ENCODE data around the gene TMEM120A. TPM values are rescaled to one million over a fixed set of nuclear protein-coding genes. Genes with fewer than 3 reads are reported as not detected.
"Not testable (repeated sequence)": the region's sequence is repeated elsewhere in the genome, so short reads cannot be mapped to it uniquely, and the experiment has no call there.

Gene TMEM120A
- total RNA-seq: 10 to 100 TPM; 18.3 to 49.0 (median 35.9) TPM
- 10 to 100 TPM; 65.9 to 88.2 (median 77.5) TPM for polyA plus RNA-seq

DNA sequence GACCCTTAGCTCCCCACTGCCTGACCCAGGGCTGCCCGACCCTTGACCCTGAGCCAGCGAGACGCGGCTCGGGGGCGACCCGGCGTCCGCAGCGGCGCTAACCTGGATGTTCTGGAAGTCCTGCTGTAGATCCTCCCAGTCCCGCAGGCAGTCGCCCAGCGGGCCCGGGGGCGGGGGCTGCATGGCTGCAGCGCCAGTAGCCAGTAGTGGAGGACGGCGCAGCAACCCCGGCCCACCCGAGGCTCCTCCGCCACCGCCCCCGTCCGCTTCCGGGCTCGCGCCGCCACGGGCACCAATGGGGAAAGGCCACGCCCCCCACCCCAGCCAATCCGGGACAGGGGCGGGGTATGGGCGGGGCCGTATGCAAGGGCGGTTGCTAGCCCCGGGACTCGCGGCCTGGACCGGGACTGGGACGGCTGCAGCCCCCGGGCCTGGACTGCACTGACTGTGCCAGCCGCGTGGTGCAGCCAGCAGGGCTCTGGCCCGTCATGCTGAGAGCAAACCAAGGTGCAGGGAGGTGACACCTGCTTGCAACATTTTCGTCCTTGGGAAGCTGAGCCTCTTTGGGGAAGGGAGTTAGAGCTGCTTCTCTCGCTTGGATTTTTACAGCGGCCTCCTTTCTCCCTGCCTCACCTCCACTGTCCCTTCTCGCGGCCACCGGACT, at the start of gene TMEM120A:
Gene TMEM120A, minus strand, starts transcription at position 208 of the 664 bp plus-strand sequence. Its CDS starts 25 bp downstream, at position 183.
- 1 to 3% methylated on average over 51 of the region's 51 CpGs for WGBS, 2 donors
- DNase-seq: peak; percentile 99
- peak within 1 kb of the TSS; percentile 95 to 99 (median 98) for H3K27ac ChIP-seq
- H3K9me3 ChIP-seq: no peaks in the 10 kb centered on the region
- H3K36me3 ChIP-seq: no peaks in the 10 kb centered on the region
- H3K27me3 ChIP-seq: no peaks in the 10 kb centered on the region
- peak within 1 kb of the TSS; percentile 73 to 97 (median 86) for H3K4me3 ChIP-seq
- peaks cover 0 to 30% (median 24%) of the 10 kb centered on the region in 4 donors for H3K4me1 ChIP-seq
- TF ChIP-seq EP300 (IDR thresholded peaks at IDR 0.05) (peak in 1 of 4 donors; percentile 6), POLR2AphosphoS5 (IDR thresholded peaks at IDR 0.05) (peak; percentile 89 to 98 (median 96)), POLR2A (IDR thresholded peaks at IDR 0.05) (peak; percentile 88 to 90)
- TF ChIP-seq, protein P1, sequence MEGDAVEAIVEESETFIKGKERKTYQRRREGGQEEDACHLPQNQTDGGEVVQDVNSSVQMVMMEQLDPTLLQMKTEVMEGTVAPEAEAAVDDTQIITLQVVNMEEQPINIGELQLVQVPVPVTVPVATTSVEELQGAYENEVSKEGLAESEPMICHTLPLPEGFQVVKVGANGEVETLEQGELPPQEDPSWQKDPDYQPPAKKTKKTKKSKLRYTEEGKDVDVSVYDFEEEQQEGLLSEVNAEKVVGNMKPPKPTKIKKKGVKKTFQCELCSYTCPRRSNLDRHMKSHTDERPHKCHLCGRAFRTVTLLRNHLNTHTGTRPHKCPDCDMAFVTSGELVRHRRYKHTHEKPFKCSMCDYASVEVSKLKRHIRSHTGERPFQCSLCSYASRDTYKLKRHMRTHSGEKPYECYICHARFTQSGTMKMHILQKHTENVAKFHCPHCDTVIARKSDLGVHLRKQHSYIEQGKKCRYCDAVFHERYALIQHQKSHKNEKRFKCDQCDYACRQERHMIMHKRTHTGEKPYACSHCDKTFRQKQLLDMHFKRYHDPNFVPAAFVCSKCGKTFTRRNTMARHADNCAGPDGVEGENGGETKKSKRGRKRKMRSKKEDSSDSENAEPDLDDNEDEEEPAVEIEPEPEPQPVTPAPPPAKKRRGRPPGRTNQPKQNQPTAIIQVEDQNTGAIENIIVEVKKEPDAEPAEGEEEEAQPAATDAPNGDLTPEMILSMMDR (IDR thresholded peaks at IDR 0.05): peak in 1 of 4 experiments; percentile 26
- intact Hi-C loops (cut with DNase I): loop anchor here (1.0 to 2.0 kb wide), 3 partner anchors 28 to 115 kb away; partner anchors contain the start of genes POR and RHBDD2

DNA sequence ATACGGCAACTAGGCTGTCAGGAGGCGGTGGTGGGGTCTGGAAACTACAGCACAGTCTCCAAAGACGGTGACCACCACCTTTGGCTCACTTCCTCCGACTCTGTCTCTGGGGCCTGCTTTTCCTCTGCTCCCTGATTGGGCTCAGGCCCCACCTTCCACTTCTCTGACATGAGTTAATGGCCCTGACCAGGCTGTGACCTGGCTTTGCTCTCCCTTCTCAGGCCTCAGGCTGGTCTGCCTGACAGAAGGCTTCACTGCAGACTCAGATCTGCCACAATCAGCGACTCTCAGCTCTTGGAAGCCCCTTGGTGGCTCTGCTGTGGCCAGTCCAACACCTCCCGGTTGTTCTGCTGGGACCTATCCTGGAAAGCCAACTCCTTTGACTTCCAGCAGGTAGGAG, 45.7 kb upstream of the TMEM120A start:
- peaks cover 0 to 12% (median 6%) of the 10 kb centered on the region in 4 donors for H3K4me1 ChIP-seq
- peaks cover 0 to 8% (median 0%) of the 10 kb centered on the region in 4 donors for H3K36me3 ChIP-seq
- H3K4me3 ChIP-seq: no peak overlapping the region
- no peak overlapping the region for H3K27ac ChIP-seq
- 87 to 93% methylated on average over 6 of the region's 6 CpGs for WGBS, 2 donors
- intact Hi-C loops (cut with DNase I): loop anchor here (10.0 kb wide), 1 partner anchor 125 kb away; no protein-coding TSS in a partner anchor
- DNase-seq: no peak
- H3K27me3 ChIP-seq: no peaks in the 10 kb centered on the region
- TF ChIP-seq, protein P1 (IDR thresholded peaks at IDR 0.05): no peak
- TF ChIP-seq EP300 (IDR thresholded peaks at IDR 0.05) (no peak), POLR2A (IDR thresholded peaks at IDR 0.05) (no peak), POLR2AphosphoS5 (IDR thresholded peaks at IDR 0.05) (no peak)
- H3K9me3 ChIP-seq: no peaks in the 10 kb centered on the region

DNA sequence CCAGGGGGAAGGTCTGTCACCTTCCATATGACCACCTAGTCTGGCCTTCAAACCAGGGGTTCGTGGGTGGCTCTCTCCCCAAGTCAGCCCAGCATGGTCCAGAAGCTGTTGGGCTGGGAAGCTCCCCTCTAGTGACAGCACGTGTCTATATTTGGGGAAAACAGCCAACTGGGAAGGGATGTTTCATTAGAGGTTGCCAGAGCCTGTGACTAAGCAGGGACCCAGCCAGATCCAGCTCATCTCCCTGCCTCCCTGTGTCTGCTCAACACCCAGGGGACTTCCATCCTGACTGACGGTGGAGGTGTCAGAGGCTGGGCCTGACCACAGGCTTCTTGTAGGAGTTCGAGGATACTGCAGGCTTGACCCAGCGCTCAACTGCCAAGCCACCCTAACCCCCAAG, 42.9 kb upstream of the TMEM120A start:
- Histone ChIP-seq H3K36me3 (peaks cover 0 to 8% (median 0%) of the 10 kb centered on the region in 4 donors), H3K4me1 (peaks cover 0 to 12% (median 6%) of the 10 kb centered on the region in 4 donors), H3K4me3 (no peak overlapping the region), H3K9me3 (no peaks in the 10 kb centered on the region), H3K27me3 (no peaks in the 10 kb centered on the region), H3K27ac (peak overlapping the region in 1 of 4 donors; percentile 57)
- TF ChIP-seq POLR2AphosphoS5 (IDR thresholded peaks at IDR 0.05) (peak in 1 of 4 donors; percentile 24), POLR2A (IDR thresholded peaks at IDR 0.05) (no peak)
- TF ChIP-seq, protein P1 (IDR thresholded peaks at IDR 0.05): no peak
- intact Hi-C loops (cut with DNase I): no loop called here
- WGBS, 2 donors: 82 to 90% methylated on average over 5 of the region's 5 CpGs
- DNase-seq: peak; percentile 85

DNA sequence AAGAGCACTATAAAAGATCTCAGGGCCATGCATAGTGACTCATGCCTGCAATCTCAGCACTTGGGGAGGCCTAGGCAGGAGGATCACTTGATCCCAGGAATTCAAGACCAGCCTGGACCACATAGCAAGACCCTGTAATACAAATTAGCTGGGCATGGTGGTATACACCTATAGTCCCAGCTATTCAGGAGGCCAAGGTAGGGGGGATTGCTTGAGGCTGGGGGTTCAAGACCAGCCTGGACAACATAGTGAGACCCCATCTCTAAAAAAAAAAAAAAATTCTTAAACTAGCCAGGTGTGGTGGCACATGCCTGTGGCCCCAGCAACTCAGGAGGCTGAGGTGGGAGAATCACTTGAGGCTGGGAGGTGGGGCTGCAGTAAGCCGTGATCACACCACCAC, 37.6 kb upstream of the TMEM120A start:
- intact Hi-C loops (cut with DNase I): no loop called here
- H3K27me3 ChIP-seq: no peaks in the 10 kb centered on the region
- WGBS, 2 donors: 98% methylated on average over 1 of the region's 1 CpG

DNA sequence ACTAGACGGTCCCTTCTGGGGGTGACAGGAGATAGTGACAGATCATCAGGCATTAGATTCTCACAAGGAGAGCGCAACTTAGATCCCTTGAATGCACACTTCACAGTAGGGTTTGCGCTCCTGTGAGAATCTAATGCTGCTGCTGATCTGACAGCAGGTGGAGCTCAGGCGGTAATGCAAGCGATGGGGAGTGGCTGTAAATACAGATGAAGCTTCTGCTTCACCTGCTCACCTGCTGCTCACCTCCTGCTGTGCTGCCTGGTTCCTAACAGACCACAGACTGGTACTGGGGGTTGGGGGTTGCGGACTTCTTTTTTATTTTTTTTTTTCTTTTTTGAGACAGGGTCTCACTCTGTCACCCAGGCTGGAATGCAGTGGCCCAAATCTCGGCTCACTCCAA, 35.3 kb upstream of the TMEM120A start:
- H3K9me3 ChIP-seq; H3K4me3 ChIP-seq; H3K4me1 ChIP-seq; DNase-seq; H3K27ac ChIP-seq; H3K27me3 ChIP-seq; intact Hi-C loops (cut with DNase I); H3K36me3 ChIP-seq: not testable (repeated sequence)
- 84 to 95% methylated on average over 7 of the region's 7 CpGs for WGBS, 2 donors

More for the DNA sequence above, 37.6 kb upstream of the TMEM120A start:
- no peaks in the 10 kb centered on the region for H3K36me3 ChIP-seq
- peaks cover 0 to under 1% (median under 1%) of the 10 kb centered on the region in 4 donors for H3K4me1 ChIP-seq
- no peaks in the 10 kb centered on the region for H3K9me3 ChIP-seq
- no peak overlapping the region for H3K27ac ChIP-seq
- TF ChIP-seq EP300 (IDR thresholded peaks at IDR 0.05) (no peak), POLR2A (IDR thresholded peaks at IDR 0.05) (no peak), POLR2AphosphoS5 (IDR thresholded peaks at IDR 0.05) (no peak)
- TF ChIP-seq, protein P1 (IDR thresholded peaks at IDR 0.05): no peak
- DNase-seq: no peak
- no peak overlapping the region for H3K4me3 ChIP-seq
